HG02571 (cell line): Measurements from ENCODE around the gene CLIC6.

Experiments
- ATAC-seq: cut with Tn5 transposase; IDR thresholded peaks from one replicate; pipeline ENCODE4 v1.9.1; 2021; ENCODE audit warnings: mild to moderate bottlenecking, moderate library complexity; ENCODE audit not compliant: unreplicated experiment

The CLIC6 gene

DNA sequence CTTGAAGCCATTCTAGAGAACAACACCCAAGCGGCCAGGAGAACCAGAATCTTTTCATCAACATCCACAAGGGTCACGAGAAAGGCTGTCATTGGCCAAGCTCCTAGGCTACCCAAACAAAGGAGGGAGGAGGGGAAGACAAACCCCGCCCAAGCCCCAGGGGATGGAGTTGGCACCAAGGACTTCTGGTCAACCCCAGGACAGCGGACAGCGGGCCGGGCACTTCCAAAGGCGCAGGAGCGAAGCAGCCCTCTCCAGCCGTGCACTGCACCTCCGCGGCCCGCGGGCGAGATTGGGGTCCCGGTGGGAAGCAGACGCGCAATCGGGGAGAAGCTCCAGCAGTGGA lies at the start of gene CLIC6:
Gene CLIC6 (plus strand): TSS at position 192 of the 346 bp plus-strand sequence. CDS start 395 bp downstream, outside the sequence.
- ATAC-seq = no peak

DNA sequence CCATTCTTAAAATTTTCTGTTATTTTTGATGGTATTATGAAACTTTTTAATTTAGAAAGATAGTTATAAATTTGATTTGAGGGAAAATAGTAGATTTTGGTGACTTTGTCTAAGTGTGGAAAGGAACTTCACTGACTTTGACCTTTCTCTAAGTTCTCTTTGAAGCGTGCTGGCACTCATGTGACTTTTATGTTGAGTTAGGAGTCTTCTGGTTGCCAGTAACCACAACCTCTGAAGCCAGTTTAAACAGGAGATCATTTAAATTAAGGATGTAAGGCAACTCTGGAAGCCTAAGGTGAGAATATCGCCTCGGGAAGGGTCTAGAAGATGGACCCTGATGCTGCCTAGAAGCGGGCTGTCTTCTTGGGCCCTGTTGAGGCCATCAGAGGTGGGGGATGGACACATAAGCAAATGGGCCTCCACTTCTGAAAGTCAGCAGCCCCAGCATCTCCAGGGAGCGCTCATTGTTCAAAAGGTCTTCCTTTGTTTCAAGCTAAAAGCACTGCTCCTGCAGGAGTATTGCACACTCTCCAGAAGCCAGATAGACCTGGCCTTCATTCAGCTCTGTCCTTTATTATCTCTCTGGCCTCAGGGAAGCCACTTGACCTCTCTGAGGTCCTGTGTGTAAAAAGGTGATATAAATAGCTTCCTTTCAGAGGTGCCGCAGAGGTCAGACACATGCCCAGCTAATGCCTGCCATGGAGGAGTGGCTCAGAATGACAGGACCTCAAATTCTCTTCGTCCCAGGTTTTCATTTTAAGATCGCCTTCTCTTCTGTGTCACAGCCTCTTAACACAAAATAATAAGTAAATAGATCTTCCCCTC lies 48.7 kb upstream of the CLIC6 start:
- ATAC-seq = no peak

DNA sequence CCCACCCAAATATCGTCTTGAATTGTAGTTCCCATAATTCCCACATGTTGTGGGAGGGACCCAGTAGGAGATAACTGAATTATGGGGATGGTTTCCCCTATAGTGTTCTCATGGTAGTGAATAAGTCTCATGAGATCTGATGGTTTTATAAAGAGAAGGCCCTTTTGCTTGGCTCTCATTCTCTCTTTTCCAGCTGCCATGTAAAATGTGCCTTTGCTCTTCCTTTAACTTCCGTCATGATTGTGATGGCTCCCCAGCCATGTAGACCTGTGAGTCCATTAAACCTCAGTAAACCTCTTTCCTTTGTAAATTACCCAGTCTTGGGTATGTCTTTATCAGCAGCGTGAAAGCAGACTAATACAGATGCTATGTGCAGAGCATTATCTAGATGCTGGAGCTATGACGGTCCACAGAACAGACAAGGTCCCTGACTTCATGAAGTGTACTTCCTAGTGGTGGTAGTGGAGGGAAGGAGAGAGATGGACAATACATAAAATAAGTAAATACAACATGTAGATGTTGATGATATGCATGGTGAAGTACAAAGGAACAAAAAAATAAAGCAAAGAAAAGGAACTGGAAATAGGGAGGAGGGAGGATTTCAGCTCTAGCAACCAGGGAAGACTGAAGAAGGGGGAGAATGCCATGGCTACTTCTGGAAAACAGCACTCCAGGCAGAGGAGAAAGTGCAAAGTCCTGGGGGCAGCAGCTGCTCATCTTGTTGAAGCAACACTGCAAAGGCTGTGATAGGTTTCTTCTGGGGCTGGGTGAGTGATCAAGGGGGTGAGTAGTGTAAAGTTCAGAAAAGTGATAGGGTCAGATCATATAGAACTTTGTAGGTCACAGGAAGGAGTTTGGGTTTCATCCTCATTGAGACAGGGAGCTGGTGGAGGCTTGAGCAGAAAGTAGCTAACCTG lies 47.1 kb upstream of the CLIC6 start:
- no peak for ATAC-seq

DNA sequence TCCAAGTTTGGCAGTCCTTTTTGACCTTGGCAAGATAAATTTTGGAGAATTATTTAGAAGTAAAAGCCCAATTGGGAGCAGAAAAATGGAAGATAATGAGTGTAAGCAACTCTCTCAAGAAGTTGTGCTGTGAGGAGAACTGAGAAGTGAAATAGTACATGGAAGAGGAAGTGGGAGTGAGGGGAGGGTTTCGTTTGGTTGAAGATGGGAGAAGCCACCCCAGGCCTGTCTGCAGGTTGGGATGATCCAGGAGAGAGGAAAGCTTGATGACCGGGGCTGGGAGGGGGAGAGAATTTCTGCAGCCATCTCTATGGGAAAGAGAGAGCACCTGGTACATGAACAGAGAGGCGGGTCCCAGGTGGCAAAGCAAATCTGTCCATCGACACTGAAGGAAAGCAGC lies 45.3 kb upstream of the CLIC6 start:
- ATAC-seq = no peak

DNA sequence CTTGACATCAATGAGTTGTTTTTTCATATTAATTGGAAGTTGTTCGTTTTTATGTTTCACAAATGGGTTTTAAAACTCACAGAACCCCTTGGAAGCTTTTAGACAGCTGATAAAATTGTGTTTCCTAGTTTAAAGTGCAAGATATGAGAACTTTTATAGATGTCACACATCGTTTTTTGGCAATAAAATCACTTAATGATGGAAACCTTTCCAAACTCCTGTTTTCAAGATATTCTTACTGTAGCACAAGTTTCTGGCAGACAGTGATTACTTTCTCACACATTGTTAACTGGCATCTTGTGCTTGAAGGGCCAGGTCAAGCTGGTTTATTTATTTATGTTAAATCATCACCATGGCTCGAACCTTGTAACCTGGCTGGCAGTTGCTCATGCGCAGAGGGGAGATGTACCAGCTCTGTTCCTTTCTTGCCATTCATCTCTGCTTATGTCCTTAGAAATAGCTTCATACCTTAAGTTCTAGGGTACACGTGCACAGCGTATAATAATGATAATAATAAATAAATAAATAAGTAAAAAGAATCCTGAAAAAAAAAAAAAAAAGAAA lies 43.7 kb upstream of the CLIC6 start:
- ATAC-seq = no peak

DNA sequence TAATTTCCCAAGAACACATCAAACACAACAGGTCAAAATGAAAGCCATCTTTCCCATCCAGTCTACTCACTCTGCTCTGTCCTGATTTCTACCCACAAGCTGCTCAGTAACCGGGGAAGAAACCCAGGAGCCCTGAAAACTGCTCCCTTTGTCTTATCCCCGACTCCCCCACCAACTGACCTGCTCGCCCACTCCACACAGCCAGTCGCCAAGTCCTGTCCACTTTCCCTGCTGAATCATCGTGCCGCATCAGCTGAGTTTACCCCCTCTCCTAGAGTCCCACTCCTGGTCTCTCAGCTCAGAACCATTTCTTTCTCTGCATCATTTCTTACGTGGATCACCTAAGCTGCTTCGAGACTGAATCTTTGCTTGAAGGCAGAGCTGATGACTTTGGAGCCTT lies 42.7 kb upstream of the CLIC6 start:
- ATAC-seq = no peak

DNA sequence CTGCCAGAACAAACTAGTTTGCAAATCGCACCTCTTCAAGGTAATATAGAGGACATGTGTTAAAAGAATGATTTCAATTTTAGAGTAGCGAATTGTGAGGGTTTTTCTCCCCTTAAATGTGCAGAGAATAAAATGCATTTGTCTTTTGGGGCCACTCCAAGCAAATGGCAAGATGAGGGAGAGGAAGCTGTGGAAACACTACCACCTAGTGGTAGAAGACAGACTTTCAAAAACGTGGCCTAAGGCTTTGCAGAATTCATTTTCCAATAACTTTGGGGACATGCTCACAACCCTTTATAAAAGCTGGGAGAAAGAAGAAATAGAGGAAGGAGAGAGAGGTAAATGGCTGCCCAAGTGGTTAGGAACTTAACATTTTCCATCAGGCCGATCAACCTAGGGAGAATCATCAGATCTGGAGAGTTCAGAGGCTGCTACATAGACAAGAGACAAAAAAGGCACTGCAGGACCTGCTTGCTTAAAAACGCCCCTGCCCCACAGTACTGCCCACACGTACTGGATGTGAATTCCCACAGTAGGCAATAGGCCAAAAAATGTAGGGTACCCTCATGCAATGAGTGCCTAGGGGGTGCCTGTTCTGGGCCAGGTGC lies 38.2 kb upstream of the CLIC6 start:
- no peak for ATAC-seq

DNA sequence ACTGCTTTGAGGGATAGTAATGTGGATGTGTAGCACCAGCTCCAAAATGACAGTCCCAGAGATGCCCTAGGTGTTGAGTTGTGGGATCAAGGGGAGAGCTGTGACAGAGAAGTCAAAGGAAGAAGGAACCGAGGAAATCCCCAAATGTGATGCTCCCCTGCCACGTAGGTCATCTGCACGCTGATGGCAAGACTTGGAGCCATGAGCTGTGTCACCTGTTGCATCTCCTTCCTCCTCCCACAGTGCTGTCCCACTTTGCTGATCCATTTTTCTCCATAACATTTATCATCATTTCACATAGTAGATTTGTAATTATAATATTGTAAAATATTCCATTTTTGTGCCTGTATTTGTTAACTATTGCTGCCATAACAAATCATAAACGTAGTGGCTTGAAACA lies 36.3 kb upstream of the CLIC6 start:
- no peak for ATAC-seq

DNA sequence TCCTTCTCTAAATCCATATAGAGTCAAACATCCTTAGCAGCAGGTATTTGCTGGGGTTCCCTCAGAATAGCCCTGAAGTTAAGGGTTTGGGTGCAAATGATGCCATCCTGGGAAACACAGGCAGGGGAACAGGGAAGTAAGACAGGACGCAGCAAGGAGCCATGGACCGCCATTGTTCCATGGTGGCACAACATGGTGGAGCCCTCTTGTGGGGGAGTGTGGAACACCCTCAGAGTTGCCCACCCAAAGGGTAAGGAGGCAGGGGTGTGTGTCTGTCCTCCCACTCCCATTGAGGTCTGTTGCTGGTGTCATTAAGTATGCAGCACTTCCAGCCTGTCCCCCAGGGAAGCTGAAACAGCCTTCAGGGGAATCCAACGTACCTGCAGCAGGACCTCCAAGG lies 33.5 kb upstream of the CLIC6 start:
- no peak for ATAC-seq

DNA sequence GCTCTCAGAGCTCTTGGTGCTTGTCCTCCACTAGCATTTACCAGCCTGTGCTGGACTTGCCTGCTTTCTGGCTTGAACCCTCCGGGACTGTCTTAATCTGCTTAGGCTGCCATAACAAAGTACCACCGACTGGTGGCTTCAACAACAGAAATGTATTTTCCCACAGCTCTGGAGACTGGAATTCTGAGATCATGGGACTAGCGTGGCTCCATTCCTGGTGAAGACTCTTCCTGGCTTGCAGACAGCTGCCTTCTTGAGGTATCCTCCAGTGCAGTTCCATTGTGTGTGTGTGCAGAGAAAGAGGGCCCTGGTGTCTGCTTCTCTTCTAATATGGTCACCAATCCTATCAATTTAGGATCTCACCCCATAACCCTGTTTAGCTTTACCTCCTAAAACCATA lies 31.8 kb upstream of the CLIC6 start:
- ATAC-seq = no peak

DNA sequence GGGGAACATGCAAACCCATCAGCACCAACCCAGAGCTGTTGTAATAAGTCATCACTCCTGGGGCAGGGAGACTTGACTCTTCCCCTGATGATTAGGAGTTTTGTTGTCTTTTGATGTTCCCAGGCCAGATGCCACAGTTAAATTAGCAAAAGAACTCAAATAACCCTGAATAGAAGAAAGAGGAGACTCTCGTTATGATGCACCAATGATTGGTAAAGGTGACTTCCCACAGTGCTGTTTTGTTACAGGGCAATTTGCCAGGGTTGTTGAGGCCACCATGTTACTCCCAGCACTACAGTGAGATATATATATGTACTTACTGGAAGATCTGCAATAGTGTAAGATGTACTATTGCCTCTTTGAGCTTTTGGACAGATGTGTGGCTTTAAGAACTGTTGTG lies 29.5 kb upstream of the CLIC6 start:
- no peak for ATAC-seq

DNA sequence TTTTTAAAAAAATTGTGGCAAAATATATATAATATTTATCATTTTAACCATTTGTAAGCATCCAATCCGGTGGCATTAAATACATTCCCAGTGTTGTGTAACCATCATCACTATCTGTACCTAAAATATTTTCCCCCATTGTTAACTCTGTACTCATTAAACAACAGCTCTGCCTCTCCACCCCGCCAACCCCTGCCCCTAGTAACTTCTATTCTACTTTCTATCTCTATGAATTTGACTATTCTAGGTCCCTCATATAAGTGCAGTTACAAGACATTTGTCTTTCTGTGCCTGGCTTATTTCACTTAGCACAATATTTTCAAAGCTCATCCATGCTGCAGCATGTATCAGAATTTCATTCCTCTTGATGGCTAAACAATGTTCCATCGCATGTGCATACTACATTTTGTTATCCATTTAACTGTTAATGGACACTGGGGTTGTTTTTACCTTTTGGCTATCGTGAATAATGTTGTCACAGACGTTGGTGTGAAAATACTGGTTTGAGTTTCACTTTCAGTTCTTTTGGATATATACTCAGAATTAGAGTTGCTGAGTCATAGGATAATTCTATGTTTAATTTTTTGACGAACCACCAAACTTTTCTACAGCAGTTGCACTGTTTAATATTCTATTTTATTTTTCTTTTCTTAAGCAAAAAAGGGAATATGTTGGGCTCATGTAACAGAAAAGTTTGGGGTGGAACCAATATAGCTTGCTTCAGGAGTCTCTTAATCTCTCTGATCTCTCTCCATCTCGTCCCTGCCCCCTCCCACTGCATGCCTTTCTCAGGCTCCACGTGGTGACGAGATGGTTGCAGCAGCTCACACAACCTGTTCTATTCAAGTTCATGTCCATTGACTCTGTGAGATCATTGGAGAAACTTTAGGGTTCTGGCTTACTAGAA lies 28.7 kb upstream of the CLIC6 start:
- ATAC-seq = no peak

DNA sequence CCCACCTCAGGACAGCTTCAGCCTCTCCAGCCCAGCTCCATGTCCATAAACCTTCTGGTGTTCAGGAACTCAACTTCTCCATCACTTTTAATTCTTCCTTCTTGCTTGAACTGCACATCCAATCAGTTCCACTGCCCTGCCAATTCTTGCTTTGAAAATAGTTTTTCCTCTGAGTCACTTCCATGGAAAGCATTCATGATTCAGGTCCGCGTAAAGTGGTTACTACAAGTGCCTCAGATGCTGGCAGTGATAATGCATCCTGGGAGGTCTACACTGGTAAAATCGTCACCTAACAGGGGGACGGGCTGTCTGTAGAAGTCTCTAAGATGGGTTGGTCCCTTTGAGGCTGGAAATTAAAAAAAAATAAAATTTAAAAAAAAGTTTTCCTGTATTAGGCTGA lies 27.9 kb upstream of the CLIC6 start:
- no peak for ATAC-seq

DNA sequence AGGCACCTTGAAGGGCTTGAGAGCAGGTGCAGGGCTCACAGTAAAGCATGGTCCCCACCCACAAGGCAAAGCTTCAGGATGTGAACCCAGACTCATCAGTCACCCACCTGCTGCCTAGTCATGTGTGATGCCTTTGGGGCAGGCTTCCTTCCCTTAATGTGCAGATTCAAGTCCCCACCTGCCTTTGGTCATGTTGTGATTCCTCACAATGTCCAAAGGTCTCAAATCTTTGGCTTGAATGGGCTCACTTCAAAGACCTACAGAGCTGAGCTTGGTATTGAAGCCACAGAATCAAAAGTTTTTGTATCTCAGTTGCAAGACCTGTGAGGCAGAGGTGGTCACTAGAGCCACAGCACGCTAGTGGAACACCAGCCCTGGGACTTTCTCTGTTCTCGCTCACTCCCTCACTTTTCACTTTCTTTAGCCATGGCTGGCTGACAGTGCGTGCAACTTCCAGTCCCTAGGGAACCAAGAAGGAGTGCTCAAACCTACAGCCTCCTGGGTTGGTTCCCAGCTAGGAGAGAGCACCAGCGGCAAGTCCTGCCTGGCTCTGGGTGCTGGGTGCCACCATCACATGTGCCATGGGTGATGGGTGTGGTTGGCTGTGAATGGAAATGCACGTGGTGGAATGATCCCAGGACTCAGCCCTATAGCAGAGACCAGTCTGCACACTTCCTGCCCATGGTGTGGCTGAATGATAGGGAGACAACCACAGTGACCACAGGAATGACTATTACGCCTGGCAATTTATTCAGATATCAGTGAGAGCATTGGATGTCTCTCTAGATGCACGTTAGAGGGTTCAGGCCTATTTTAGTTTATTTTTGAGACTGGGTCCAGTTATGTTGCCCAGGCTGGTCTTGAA lies 26.4 kb upstream of the CLIC6 start:
- no peak for ATAC-seq

DNA sequence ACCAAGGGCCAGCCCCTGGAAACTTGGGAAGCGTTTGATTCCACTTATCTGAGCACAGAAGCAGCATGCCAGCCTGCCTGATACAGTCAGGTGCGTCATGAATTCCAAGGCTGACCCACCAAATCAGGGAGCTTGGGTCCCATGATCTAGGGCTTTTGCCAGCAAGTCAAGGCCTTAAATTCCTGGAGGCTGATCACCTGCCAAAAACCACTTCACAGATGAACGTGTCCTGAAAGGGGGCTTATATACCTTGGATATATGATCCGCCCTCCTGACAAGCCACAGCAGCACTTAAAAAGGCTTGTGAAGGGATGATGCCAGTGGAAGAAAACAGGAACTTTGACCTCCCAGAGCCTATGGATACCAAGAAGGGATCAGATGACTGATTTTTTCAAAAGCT lies 24.0 kb upstream of the CLIC6 start:
- no peak for ATAC-seq

DNA sequence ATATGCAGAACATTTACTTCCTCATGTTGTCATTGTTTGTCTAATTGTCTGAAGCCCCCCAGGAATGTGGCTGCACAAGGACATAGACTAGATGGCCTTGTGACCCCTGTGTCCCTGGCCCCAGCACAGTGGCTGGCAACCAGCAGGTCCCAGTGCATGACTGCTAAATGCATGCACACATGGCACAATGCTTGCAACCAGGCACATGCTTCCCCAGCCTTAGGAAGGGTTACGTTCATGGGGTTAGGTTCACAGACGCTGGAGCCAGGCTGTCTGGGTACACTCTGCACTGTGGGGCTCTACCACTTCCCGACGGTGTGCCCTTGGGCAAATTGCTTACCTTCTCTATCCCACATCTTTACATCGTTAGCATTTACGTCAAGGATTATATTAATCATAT lies 21.2 kb upstream of the CLIC6 start:
- no peak for ATAC-seq

DNA sequence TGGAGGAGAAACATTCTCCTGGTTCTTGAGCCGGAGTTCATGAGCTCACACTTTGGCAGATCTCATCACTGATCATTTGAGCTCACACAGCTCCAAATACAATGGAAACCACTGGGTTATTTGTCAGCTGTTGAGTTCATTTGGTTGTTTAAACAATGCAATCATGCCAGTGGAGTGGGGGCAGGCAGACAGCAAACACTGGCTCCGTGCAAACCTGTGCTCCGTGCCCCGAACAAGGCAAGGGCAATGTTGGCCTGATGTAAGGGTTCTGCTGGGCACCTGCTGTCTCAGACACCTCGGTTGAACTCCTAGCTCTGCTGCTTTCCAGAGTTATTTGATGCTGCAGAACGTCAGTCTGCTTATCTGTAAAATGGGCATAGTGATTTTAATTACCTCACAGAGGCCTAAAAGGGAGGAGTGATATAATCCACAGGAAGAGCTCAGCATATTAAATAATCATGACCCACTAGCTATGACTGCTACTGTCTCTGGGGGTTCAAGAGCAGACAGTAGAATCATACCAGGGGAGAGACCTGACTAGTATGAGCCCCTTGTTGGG lies 20.0 kb upstream of the CLIC6 start:
- no peak for ATAC-seq

DNA sequence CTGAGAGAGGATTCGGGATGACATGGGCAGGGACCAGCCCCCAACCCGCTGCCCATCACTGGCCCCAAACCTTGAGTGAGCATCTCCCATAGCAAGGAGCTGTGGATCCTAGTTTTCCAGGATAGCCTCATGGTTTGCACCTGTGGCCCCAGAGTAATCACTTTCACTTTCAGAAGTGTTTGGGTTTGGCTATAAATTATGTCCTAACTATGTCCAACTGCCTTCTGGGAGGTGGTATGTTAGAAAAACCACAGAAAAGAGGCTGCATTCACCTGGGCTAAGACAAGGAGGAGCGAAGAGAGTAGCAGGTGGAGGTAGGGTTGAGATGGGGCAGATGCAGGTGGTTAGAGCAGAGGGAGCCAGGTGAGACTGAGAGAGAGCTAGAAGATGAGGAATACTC lies 19.4 kb upstream of the CLIC6 start:
- no peak for ATAC-seq

DNA sequence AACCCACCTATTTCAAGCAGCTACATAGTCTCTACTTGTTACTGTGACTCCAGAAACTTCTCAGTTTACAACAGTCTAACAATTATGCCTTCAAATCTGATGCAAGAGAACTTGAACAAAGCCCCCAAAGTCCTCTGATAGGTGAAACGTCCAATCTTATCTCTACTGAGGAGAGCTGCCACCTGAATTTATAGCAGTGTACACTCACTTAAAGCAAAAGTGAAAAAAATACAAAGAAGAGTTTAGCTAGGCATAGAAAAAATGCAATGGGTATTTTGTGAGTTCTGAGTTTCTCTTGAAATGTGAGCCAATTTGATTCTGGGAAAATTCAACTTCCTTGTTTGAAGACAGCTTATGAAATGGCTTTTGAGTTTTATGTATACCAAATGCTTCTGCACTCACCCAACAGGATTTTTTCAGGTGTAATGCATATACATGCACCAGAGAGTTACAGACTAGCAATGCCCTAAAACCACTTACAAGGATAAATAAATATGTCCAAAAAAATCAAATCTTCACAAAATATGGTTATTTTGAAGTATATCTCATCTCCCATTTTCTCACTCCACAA lies 17.8 kb upstream of the CLIC6 start:
- no peak for ATAC-seq
